ENCODE results near the gene SYK. TPM values are rescaled to one million over a fixed set of nuclear protein-coding genes. Genes with fewer than 3 reads are reported as not detected.
A peak's percentile ranks its signal among the peaks of the same experiment; 100 is the strongest.

SYK gene
- polyA plus RNA-seq, 3 donors: 51.1 to 186 (median 177) TPM

GRCh38 chr9:90814355-90814754 is 12.7 kb downstream of the SYK start:
- Histone ChIP-seq H3K4me1 (ENCODE audit: control insufficient read depth in 1 of 2, insufficient read depth in 2 of 2, low read length in 2 of 2) (peaks cover 64 to 98% of the 10 kb centered on the region in 2 donors), H4K20me1 (ENCODE audit: insufficient read depth, low read length) (peaks cover 100% of the 10 kb centered on the region), H3K9ac (ENCODE audit: insufficient read depth, low read length, poor library complexity, severe bottlenecking) (no peak overlapping the region), H2AFZ (ENCODE audit: insufficient read depth, low read depth, low read length, poor library complexity, severe bottlenecking) (no peak overlapping the region), H3K36me3 (replicated peaks in 1 of 2; ENCODE audit: control insufficient read depth in 1 of 2, insufficient read depth in 2 of 2, low read length in 2 of 2) (peaks cover 22 to 65% of the 10 kb centered on the region in 2 donors), H3K27ac (ENCODE audit: low read depth in 1 of 2, low read length in 2 of 2) (peak overlapping the region; percentile 84 to 85), H3K4me2 (replicated peaks; ENCODE audit: extremely low read depth, low read length, poor library complexity, severe bottlenecking) (peak overlapping the region; percentile 63), H3K79me2 (ENCODE audit: insufficient read depth, low read length) (peaks cover 100% of the 10 kb centered on the region), H3K4me3 (replicated peaks in 1 of 3; ENCODE audit: low read depth in 2 of 3, low read length in 3 of 3) (peak overlapping the region in 1 of 3 experiments; percentile 48), H3K9me3 (replicated peaks in 1 of 2; ENCODE audit: control insufficient read depth in 1 of 2, insufficient read depth in 1 of 2, low read length in 2 of 2) (no peaks in the 10 kb centered on the region), H3K27me3 (ENCODE audit: control insufficient read depth in 2 of 2, insufficient read depth in 2 of 2, low read length in 2 of 2) (no peaks in the 10 kb centered on the region)
- Mint-ChIP-seq H3K36me3 (peaks cover 57 to 69% of the 10 kb centered on the region in 2 donors), H3K4me1 (peaks cover 86% of the 10 kb centered on the region), H3K27ac (peak overlapping the region; percentile 85 to 98 (median 94)), H3K4me3 (peak overlapping the region in 1 of 2 donors; percentile 80), H3K27me3 (ENCODE audit: low read depth in 3 of 3) (no peaks in the 10 kb centered on the region), H3K9me3 (peaks cover 2 to 7% (median 4%) of the 10 kb centered on the region in 7 donors)
- no peak for DNase-seq
- TF ChIP-seq, protein P1, sequence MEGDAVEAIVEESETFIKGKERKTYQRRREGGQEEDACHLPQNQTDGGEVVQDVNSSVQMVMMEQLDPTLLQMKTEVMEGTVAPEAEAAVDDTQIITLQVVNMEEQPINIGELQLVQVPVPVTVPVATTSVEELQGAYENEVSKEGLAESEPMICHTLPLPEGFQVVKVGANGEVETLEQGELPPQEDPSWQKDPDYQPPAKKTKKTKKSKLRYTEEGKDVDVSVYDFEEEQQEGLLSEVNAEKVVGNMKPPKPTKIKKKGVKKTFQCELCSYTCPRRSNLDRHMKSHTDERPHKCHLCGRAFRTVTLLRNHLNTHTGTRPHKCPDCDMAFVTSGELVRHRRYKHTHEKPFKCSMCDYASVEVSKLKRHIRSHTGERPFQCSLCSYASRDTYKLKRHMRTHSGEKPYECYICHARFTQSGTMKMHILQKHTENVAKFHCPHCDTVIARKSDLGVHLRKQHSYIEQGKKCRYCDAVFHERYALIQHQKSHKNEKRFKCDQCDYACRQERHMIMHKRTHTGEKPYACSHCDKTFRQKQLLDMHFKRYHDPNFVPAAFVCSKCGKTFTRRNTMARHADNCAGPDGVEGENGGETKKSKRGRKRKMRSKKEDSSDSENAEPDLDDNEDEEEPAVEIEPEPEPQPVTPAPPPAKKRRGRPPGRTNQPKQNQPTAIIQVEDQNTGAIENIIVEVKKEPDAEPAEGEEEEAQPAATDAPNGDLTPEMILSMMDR (IDR thresholded peaks at IDR 0.05): no peak
- intact Hi-C loops (cut with micrococcal nuclease): no loop called here
- WGBS (ENCODE audit: insufficient coverage): 69% methylated on average over 2 of the region's 4 CpGs

DNA sequence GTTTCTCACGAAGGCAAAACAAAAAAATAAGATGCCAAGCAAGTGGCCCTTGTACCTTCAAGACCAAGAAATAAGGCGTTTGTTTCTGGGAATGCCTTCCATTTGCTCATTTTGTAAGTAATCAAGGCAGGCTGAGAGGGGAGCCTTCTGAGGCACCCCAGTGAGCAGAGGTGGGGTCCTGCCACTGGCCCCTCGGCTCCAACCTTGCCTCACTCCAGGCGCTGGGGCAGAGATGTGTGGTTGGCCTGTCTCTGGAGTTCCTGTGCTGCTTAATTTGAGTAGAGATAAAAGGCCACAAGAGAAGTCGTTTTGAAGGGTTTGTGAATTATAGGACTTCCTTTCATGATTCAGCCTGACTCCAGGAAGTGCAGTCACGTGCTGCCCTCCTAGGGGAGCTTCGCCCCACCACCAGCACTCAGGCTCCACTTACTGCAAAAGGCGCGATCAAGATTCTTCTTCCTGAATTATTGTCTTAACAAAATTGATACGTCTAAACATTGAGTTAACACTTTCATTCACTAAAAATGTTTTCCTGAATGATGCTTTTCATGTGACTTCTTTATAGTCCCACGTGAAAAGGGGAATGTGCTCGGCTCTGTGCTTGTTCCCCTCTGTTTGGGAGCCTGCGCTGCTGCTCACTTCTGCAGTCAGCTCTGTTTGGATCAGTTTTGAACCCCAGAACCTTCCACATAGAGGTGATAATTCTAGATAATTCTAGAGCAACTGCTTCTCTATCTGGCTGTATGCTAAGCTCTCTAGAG is 13.7 kb downstream of the SYK start:
- H4K20me1 ChIP-seq (ENCODE audit: insufficient read depth, low read length): peaks cover 100% of the 10 kb centered on the region
- Mint-ChIP-seq H3K9me3 (peaks cover 8 to 11% (median 10%) of the 10 kb centered on the region in 7 donors), H3K4me1 (peaks cover 79% of the 10 kb centered on the region), H3K36me3 (peaks cover 54 to 69% of the 10 kb centered on the region in 2 donors), H3K4me3 (peak overlapping the region; percentile 72 to 80), H3K27me3 (ENCODE audit: low read depth in 3 of 3) (no peaks in the 10 kb centered on the region), H3K27ac (peak overlapping the region; percentile 85 to 98 (median 94))
- H3K79me2 ChIP-seq (ENCODE audit: insufficient read depth, low read length): peaks cover 100% of the 10 kb centered on the region
- H3K9me3 ChIP-seq (replicated peaks in 1 of 2; ENCODE audit: control insufficient read depth in 1 of 2, insufficient read depth in 1 of 2, low read length in 2 of 2): no peaks in the 10 kb centered on the region
- no peak overlapping the region for H2AFZ ChIP-seq (ENCODE audit: insufficient read depth, low read depth, low read length, poor library complexity, severe bottlenecking)
- peak overlapping the region in 1 of 3 experiments; percentile 48 for H3K4me3 ChIP-seq (replicated peaks in 1 of 3; ENCODE audit: low read depth in 2 of 3, low read length in 3 of 3)
- H3K27ac ChIP-seq (ENCODE audit: low read depth in 1 of 2, low read length in 2 of 2): peak overlapping the region; percentile 84 to 85
- TF ChIP-seq, protein P1 (IDR thresholded peaks at IDR 0.05): no peak
- no peaks in the 10 kb centered on the region for H3K27me3 ChIP-seq (ENCODE audit: control insufficient read depth in 2 of 2, insufficient read depth in 2 of 2, low read length in 2 of 2)
- peak overlapping the region; percentile 63 for H3K4me2 ChIP-seq (replicated peaks; ENCODE audit: extremely low read depth, low read length, poor library complexity, severe bottlenecking)
- peak overlapping the region; percentile 44 for H3K9ac ChIP-seq (ENCODE audit: insufficient read depth, low read length, poor library complexity, severe bottlenecking)
- WGBS (ENCODE audit: insufficient coverage): 0% methylated on average over 6 of the region's 13 CpGs
- intact Hi-C loops (cut with micrococcal nuclease): no loop called here
- peak; percentile 69 to 86 (median 86) for DNase-seq
- H3K36me3 ChIP-seq (replicated peaks in 1 of 2; ENCODE audit: control insufficient read depth in 1 of 2, insufficient read depth in 2 of 2, low read length in 2 of 2): peaks cover 20 to 65% of the 10 kb centered on the region in 2 donors
- peaks cover 58 to 92% of the 10 kb centered on the region in 2 donors for H3K4me1 ChIP-seq (ENCODE audit: control insufficient read depth in 1 of 2, insufficient read depth in 2 of 2, low read length in 2 of 2)

All from CD14-positive monocyte (primary cell).